ENCODE measurements around the gene FNIP1. TPM values are rescaled to one million over a fixed set of nuclear protein-coding genes. Genes with fewer than 3 reads are reported as not detected.

Gene FNIP1
- total and polyA plus RNA-seq, 2 of the 13 experiments (the other 11 are each of a cell fraction or from before 2014, with no cell fraction given): 10.9 to 29.3 TPM

GRCh38 chr5:131635684-131636572 is 160.9 kb downstream of the FNIP1 start (continued):
- TF ChIP-seq HNRNPL (IDR thresholded peaks at IDR 0.05; ENCODE audit: low read depth, low read length): no peak
- 0 out of 2 replicates have a peak, but pooled peaks have one; percentile 42 for TF ChIP-seq DMAP1 (CRISPR knock-in tag; IDR thresholded peaks at IDR 0.05)
- peak; percentile 29; the same call in 1 of the 2 replicates for TF ChIP-seq ZNF776 (CRISPR knock-in tag; IDR thresholded peaks at IDR 0.05)
- TF ChIP-seq SOX5 (CRISPR knock-in tag; IDR thresholded peaks at IDR 0.05; ENCODE audit: borderline replicate concordance): no peak
- 0 out of 2 replicates have a peak, but pooled peaks have one; percentile 2 for TF ChIP-seq CBFB (CRISPR knock-in tag; IDR thresholded peaks at IDR 0.05)
- TF ChIP-seq ZNF343 (CRISPR knock-in tag; IDR thresholded peaks at IDR 0.05): no peak
- peak; percentile 9; the same call in 1 of the 2 replicates for TF ChIP-seq ZNF362 (CRISPR knock-in tag; IDR thresholded peaks at IDR 0.05; ENCODE audit: borderline replicate concordance)
- peak; percentile 46; the same call in 1 of the 2 replicates for TF ChIP-seq ZNF317 (CRISPR knock-in tag; IDR thresholded peaks at IDR 0.05)
- 0 out of 2 replicates have a peak, but pooled peaks have one; percentile 53 for TF ChIP-seq ZNF670 (CRISPR knock-in tag; IDR thresholded peaks at IDR 0.05; ENCODE audit: borderline replicate concordance)
- peak; percentile 31; the same call in 1 of the 2 replicates for TF ChIP-seq ZNF383 (CRISPR knock-in tag; IDR thresholded peaks at IDR 0.05; ENCODE audit: borderline replicate concordance)
- TF ChIP-seq ZNF124 (CRISPR knock-in tag; IDR thresholded peaks at IDR 0.05): 0 out of 2 replicates have a peak, but pooled peaks have one; percentile 68
- TF ChIP-seq HMGXB4 (CRISPR knock-in tag; IDR thresholded peaks at IDR 0.05; ENCODE audit: borderline replicate concordance in 1 of 2, low read depth in 1 of 2): 0 out of 4 replicates have a peak, but pooled peaks of 1 of the 2 experiments have one; percentile 4
- no peak for TF ChIP-seq ZNF333 (CRISPR knock-in tag; IDR thresholded peaks at IDR 0.05; ENCODE audit: borderline replicate concordance)
- peak in 1 of 2 experiments; percentile 5; a peak in 1 of 4 replicates for TF ChIP-seq POLR2A (IDR thresholded peaks at IDR 0.05; ENCODE audit: insufficient read depth in 1 of 2, low read depth in 2 of 2, low read length in 2 of 2)

Data from HepG2 (cell line).